ENCODE measurements around the gene NOC2L. TPM values are rescaled to one million over a fixed set of nuclear protein-coding genes. Genes with fewer than 3 reads are reported as not detected.
"Not testable (repeated sequence)": the region's sequence is repeated elsewhere in the genome, so short reads cannot be mapped to it uniquely, and the experiment has no call there.

Gene NOC2L
- total RNA-seq, 1 donor from 2014 or later, result 180 TPM

- H3K36me3 Mint-ChIP-seq (ENCODE audit: low read depth), result no peaks in the 10 kb centered on the region
- no peak for DNase-seq (ENCODE audit: low spot score)
- peaks cover 32% of the 10 kb centered on the region for H3K27me3 Mint-ChIP-seq (ENCODE audit: insufficient read depth)
- H3K4me1 Mint-ChIP-seq (ENCODE audit: low read depth), result no peaks in the 10 kb centered on the region
- H3K4me3 Mint-ChIP-seq, result no peak overlapping the region
- intact Hi-C loops (cut with micrococcal nuclease), result no loop called here
- H3K27ac Mint-ChIP-seq, result no peak overlapping the region
- no peaks in the 10 kb centered on the region for H3K9me3 Mint-ChIP-seq
These were observed 39.6 kb upstream of the NOC2L start for GRCh38 chr1:998745-998994.

DNA sequence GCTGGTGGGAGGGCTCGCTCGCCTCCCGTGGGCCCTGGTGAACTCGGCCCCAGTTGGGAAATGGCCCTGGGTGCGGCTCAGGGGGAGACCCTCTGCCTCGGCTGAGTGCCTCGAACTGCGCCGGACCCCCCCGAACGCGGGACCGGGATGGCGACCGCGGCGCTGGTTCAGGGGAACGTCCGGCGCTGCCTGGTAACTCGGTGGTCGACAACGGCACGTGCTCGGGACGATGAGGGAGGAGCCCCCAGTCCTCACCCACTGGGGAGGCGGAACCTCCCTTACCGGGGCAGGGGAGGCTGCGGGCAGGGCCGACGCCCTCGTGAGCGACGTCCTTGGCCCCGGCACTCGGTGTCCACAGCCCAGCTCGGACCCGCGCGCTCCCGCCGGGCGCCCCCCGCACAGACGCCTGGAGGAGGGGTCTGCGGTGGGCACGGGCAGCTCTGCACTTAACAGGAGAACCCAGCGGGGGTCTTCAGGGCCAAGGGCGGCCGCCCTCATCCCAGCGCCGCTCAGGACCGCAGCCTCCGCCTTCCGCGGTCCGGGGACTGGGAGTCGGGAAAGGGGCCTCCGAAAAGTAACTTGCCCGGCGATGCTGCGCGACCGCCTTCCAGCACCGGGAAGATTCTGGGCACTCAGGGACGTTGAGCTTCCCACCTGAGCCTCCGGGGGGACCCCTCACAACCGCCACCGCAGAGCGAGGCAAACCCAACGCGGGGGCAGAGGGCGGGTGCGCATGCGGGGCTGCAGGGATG, 39.1 kb upstream of the NOC2L start:
- Mint-ChIP-seq H3K27me3 (ENCODE audit: insufficient read depth) (peaks cover 31% of the 10 kb centered on the region), H3K36me3 (ENCODE audit: low read depth) (no peaks in the 10 kb centered on the region), H3K4me3 (no peak overlapping the region), H3K9me3 (no peaks in the 10 kb centered on the region), H3K4me1 (ENCODE audit: low read depth) (no peaks in the 10 kb centered on the region), H3K27ac (no peak overlapping the region)
- intact Hi-C loops (cut with micrococcal nuclease), result no loop called here
- DNase-seq (ENCODE audit: low spot score), result no peak

DNA sequence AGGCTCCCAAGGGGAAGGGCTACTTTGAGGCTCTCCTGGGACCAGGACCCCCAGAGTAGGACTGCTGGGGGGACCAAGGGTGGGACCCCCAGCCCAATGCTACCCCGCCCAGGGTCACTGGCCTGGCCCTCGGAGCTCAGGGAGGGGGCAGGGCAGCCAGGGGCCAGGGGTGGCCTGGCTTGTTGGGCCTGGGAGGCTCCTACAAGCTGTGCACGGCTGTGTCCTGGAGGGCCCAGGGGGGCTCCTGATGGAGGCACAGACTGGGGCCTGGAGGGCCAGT, 38.6 kb upstream of the NOC2L start:
- Mint-ChIP-seq H3K4me1 (ENCODE audit: low read depth) (peaks cover 2% of the 10 kb centered on the region), H3K4me3 (no peak overlapping the region), H3K27ac (no peak overlapping the region), H3K27me3 (ENCODE audit: insufficient read depth) (peaks cover 27% of the 10 kb centered on the region), H3K9me3 (peaks cover under 1% of the 10 kb centered on the region), H3K36me3 (ENCODE audit: low read depth) (no peaks in the 10 kb centered on the region)
- intact Hi-C loops (cut with micrococcal nuclease), result no loop called here
- DNase-seq (ENCODE audit: low spot score), result no peak

DNA sequence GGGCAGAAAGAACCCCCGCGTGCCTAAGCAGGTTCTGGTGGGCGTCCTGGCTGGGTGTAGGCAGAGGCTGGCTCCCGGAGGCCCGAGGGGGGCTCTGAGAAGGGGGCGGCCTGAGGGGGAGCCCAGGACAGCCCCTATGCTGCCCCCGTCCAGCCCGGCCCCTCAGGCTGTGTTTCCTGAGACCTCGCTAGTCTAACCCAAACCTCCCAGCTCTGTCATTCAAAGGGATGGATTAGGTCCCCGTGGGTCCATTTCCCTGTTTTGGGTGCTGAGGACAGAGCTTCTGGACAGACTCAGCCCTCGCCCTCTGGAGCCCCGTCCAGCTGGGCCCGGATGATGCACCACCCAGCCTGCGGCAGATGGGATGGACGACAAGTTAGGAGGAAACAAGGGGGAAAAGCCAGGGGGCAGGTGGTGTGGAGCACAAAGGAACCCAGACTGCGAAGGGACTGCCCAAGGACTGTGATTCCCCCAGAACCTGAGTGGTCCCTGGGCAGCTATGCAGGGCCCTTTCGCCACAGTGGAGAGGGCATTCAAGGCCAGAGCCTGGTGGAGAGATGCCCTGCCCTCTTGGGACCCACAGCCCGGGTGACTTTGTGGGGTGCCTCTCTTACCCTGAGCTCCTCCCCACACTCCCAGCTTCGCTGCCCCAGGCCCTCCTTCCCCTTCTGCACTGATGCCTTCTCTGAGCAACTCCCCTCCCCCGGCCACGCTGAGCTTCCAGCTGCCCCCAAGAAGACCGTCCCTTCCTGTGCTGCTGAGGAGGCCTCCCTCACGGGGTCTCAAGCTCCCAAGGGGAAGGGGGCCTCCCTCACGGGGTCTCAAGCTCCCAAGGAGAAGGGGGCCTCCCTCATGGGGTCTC, 38.0 kb upstream of the NOC2L start:
- no peak for DNase-seq (ENCODE audit: low spot score)
- Mint-ChIP-seq H3K27me3 (ENCODE audit: insufficient read depth) (peaks cover 21% of the 10 kb centered on the region), H3K4me1 (ENCODE audit: low read depth) (peaks cover 5% of the 10 kb centered on the region), H3K27ac (peak overlapping the region; percentile 48), H3K9me3 (peaks cover 4% of the 10 kb centered on the region), H3K4me3 (no peak overlapping the region), H3K36me3 (ENCODE audit: low read depth) (no peaks in the 10 kb centered on the region)
- intact Hi-C loops (cut with micrococcal nuclease), result no loop called here

GRCh38 chr1:995665-996633, 36.9 kb upstream of the NOC2L start:
- H3K36me3 Mint-ChIP-seq (ENCODE audit: low read depth), result no peaks in the 10 kb centered on the region
- H3K4me3 Mint-ChIP-seq, result no peak overlapping the region
- H3K27ac Mint-ChIP-seq, result no peak overlapping the region
- peaks cover 27% of the 10 kb centered on the region for H3K27me3 Mint-ChIP-seq (ENCODE audit: insufficient read depth)
- H3K4me1 Mint-ChIP-seq (ENCODE audit: low read depth), result peaks cover 5% of the 10 kb centered on the region
- DNase-seq (ENCODE audit: low spot score), result no peak
- H3K9me3 Mint-ChIP-seq, result peaks cover 10% of the 10 kb centered on the region
- intact Hi-C loops (cut with micrococcal nuclease), result no loop called here

DNA sequence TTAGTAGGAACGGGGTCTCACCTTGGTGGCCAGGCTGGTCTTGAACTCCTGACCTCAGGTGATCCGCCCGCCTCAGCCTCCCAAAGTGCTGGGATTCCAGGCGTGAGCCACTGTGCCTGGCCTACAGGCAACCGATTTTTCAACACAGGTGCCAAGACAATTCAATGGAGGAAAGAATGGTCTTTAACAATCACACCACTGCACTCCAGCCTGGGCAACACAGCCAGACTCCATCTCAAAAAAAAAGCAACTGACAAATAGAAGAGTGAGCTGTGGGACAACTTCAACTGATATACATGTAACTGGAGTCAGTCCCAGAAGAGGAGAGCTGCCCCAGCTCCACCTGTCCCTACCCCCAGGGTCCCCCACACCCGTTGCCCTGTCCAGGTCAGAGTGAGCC, 35.5 kb upstream of the NOC2L start:
- DNase-seq (ENCODE audit: low spot score); H3K36me3 Mint-ChIP-seq (ENCODE audit: low read depth); H3K4me1 Mint-ChIP-seq (ENCODE audit: low read depth); H3K9me3 Mint-ChIP-seq; H3K27ac Mint-ChIP-seq; intact Hi-C loops (cut with micrococcal nuclease); H3K4me3 Mint-ChIP-seq: not testable (repeated sequence)
- peaks cover 31% of the 10 kb centered on the region for H3K27me3 Mint-ChIP-seq (ENCODE audit: insufficient read depth)

GRCh38 chr1:993379-993995, 34.4 kb upstream of the NOC2L start:
- H3K36me3 Mint-ChIP-seq (ENCODE audit: low read depth), result no peaks in the 10 kb centered on the region
- no peak overlapping the region for H3K4me3 Mint-ChIP-seq
- H3K9me3 Mint-ChIP-seq, result peaks cover 10% of the 10 kb centered on the region
- H3K27me3 Mint-ChIP-seq (ENCODE audit: insufficient read depth), result peaks cover 42% of the 10 kb centered on the region
- no peak for DNase-seq (ENCODE audit: low spot score)
- intact Hi-C loops (cut with micrococcal nuclease), result no loop called here
- peaks cover 5% of the 10 kb centered on the region for H3K4me1 Mint-ChIP-seq (ENCODE audit: low read depth)
- no peak overlapping the region for H3K27ac Mint-ChIP-seq

DNA sequence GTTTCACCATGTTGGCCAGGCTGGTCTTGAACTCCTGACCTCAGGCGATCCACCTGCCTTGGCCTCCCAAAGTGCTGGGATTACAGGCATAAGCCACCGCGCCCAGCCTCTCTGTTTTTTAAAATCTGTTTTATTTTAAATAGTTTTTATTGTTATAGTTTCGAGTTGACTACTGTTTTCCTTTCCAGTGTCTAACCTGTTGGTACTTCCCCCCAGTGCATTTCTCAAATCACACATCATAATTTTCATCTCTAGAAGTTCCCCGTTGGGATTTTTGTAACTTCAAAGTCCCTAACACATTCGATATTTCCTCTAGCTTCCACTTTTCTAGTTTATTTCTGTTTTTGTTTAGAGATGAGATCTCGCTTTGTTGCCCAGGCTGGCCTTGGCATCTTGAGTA, 33.3 kb upstream of the NOC2L start:
- peaks cover 42% of the 10 kb centered on the region for H3K27me3 Mint-ChIP-seq (ENCODE audit: insufficient read depth)

GRCh38 chr1:991895-992294, 32.8 kb upstream of the NOC2L start:
- Mint-ChIP-seq H3K9me3 (peaks cover 10% of the 10 kb centered on the region), H3K4me1 (ENCODE audit: low read depth) (peaks cover 5% of the 10 kb centered on the region), H3K36me3 (ENCODE audit: low read depth) (no peaks in the 10 kb centered on the region), H3K27ac (no peak overlapping the region), H3K4me3 (no peak overlapping the region), H3K27me3 (ENCODE audit: insufficient read depth) (peaks cover 37% of the 10 kb centered on the region)
- intact Hi-C loops (cut with micrococcal nuclease), result no loop called here
- no peak for DNase-seq (ENCODE audit: low spot score)

More for the DNA sequence above, 33.3 kb upstream of the NOC2L start:
- no peak for DNase-seq (ENCODE audit: low spot score)
- intact Hi-C loops (cut with micrococcal nuclease), result no loop called here
- no peak overlapping the region for H3K4me3 Mint-ChIP-seq
- peak overlapping the region; percentile 40 for H3K27ac Mint-ChIP-seq
- no peaks in the 10 kb centered on the region for H3K36me3 Mint-ChIP-seq (ENCODE audit: low read depth)
- peaks cover 5% of the 10 kb centered on the region for H3K4me1 Mint-ChIP-seq (ENCODE audit: low read depth)
- peaks cover 10% of the 10 kb centered on the region for H3K9me3 Mint-ChIP-seq

DNA sequence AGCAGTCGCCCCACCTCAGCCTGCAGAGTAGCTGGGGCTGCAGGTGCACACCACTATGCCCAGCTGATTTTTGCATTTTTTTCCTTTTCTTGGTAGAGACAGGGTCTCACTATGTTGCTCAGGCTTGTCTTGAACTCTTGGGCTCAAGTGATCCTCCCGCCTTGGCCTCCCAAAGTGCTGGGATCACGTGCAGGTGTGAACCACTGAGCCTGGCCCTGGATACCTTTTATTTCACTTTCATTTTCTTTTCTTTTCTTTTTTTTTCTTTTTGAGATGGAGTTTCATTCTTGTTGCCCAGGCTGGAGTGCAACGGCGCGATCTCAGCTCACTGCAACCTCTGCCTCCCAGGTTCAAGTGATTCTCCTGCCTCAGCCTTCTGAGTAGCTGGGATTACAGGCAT, 32.2 kb upstream of the NOC2L start:
- intact Hi-C loops (cut with micrococcal nuclease); H3K9me3 Mint-ChIP-seq; H3K36me3 Mint-ChIP-seq (ENCODE audit: low read depth); DNase-seq (ENCODE audit: low spot score); H3K4me1 Mint-ChIP-seq (ENCODE audit: low read depth); H3K4me3 Mint-ChIP-seq; H3K27ac Mint-ChIP-seq: not testable (repeated sequence)
- peaks cover 37% of the 10 kb centered on the region for H3K27me3 Mint-ChIP-seq (ENCODE audit: insufficient read depth)

DNA sequence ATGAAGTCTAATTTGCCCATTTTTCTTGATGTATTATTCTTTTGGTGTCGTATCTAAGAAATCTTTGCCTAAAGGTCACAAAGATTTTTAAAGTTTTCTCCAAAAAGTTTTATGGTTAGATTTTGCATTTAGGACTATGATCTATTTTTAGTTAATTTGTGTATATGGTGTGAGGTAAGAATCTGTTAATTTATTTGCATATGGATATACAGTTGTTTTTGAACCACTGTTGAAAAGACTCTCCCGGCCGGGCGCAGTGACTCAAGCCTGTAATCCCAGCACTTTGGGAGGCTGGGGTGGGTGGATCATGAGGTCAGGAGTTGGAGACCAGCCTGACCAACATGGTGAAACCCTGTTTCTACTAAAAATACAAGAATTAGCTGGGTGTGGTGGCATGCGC, 29.0 kb upstream of the NOC2L start:
- H3K36me3 Mint-ChIP-seq (ENCODE audit: low read depth); H3K27ac Mint-ChIP-seq; DNase-seq (ENCODE audit: low spot score); H3K4me3 Mint-ChIP-seq; intact Hi-C loops (cut with micrococcal nuclease); H3K9me3 Mint-ChIP-seq; H3K4me1 Mint-ChIP-seq (ENCODE audit: low read depth): not testable (repeated sequence)
- peaks cover 35% of the 10 kb centered on the region for H3K27me3 Mint-ChIP-seq (ENCODE audit: insufficient read depth)

- Mint-ChIP-seq H3K27ac (no peak overlapping the region), H3K4me3 (no peak overlapping the region), H3K36me3 (ENCODE audit: low read depth) (no peaks in the 10 kb centered on the region), H3K4me1 (ENCODE audit: low read depth) (no peaks in the 10 kb centered on the region), H3K27me3 (ENCODE audit: insufficient read depth) (peaks cover 28% of the 10 kb centered on the region), H3K9me3 (no peaks in the 10 kb centered on the region)
- intact Hi-C loops (cut with micrococcal nuclease), result loop anchor here (2.0 kb wide), 1 partner anchor 16 kb away; the partner anchor contains the start of gene HES4
- DNase-seq (ENCODE audit: low spot score), result no peak
These were observed 26.1 kb upstream of the NOC2L start for GRCh38 chr1:985126-985525.

All from activated T-helper 1 cell treated with anti-CD3 and anti-CD28 coated beads, Interleukin-12 subunit alpha, Interleukin-12 subunit beta, Interleukin-2, Interleukin-4 antibody, amounts not matched to agents 30 ng/mL and 10 ng/mL and 1 ng/mL, durations not matched to agents 14 hours and 24 hours and 36 hours (primary cell).